OCI-LY1 (cell line): ENCODE measurements around the gene TMEM256.

Experiments used
- H2AFZ ChIP-seq: fragments of 200-600 bp; sonication (generic), shearing (Covaris generic); 2 replicates; pipeline ENCODE4 v1.6.0; 2014; ENCODE audit warnings: antibody characterized with exemption, mild to moderate bottlenecking, low read length
- H3F3A ChIP-seq: fragments of 200-600 bp; sonication (generic), shearing (Covaris generic); 2 replicates; pipeline ENCODE4 v1.6.0; 2014; ENCODE audit warnings: mild to moderate bottlenecking, antibody characterized with exemption, low read length, moderate library complexity; ENCODE audit not compliant: insufficient read depth
- H3K27ac ChIP-seq: fragments of 200-600 bp; sonication (generic); 2 replicates; pipeline ENCODE4 v1.5.1; 2014; ENCODE audit warnings: low read length, mixed run types, mild to moderate bottlenecking, low read depth; ENCODE audit not compliant: poor library complexity, severe bottlenecking
- H3K27me3 ChIP-seq: fragments of 200-600 bp; sonication (generic); 2 replicates; pipeline ENCODE4 v1.6.0; 2014; ENCODE audit warnings: antibody characterized with exemption, mild to moderate bottlenecking, low read length, moderate library complexity; ENCODE audit not compliant: insufficient read depth
- H3K36me3 ChIP-seq: fragments of 200-600 bp; sonication (generic); 2 replicates; pipeline ENCODE4 v1.6.1; 2014; ENCODE audit warnings: mild to moderate bottlenecking, antibody characterized with exemption, low read length, moderate library complexity, mixed read lengths; ENCODE audit not compliant: insufficient read depth
- H3K4me1 ChIP-seq: fragments of 200-600 bp; sonication (generic); 2 replicates; pipeline ENCODE4 v1.5.1; 2014; ENCODE audit warnings: mild to moderate bottlenecking, low read length, moderate library complexity; ENCODE audit not compliant: insufficient read depth, severe bottlenecking
- H3K4me2 ChIP-seq: fragments of 200-600 bp; sonication (generic), shearing (Covaris generic); 2 replicates; pipeline ENCODE4 v1.6.1; 2014; ENCODE audit warnings: low read length
- H3K4me3 ChIP-seq: fragments of 200-600 bp; sonication (generic); 2 replicates; pipeline ENCODE4 v1.5.1; 2014; ENCODE audit warnings: low read length, low read depth, mild to moderate bottlenecking, mixed read lengths; ENCODE audit not compliant: poor library complexity, severe bottlenecking
- H3K79me2 ChIP-seq: fragments of 200-600 bp; shearing (Covaris generic); 2 replicates; pipeline ENCODE4 v1.6.1; 2016; ENCODE audit warnings: mixed run types, low read length, mixed read lengths; ENCODE audit not compliant: insufficient read depth
- H3K9ac ChIP-seq: fragments of 200-600 bp; sonication (generic), shearing (Covaris generic); 2 replicates; pipeline ENCODE4 v1.6.1; 2014; ENCODE audit warnings: mild to moderate bottlenecking, low read length, mixed read lengths
- H3K9me2 ChIP-seq: fragments of 200-600 bp; sonication (generic), shearing (Covaris generic); 2 replicates; pipeline ENCODE4 v1.6.1; 2014; ENCODE audit warnings: low read depth, mild to moderate bottlenecking, low read length, mixed read lengths
- H3K9me3 ChIP-seq: fragments of 200-600 bp; shearing (Covaris generic); 2 replicates; pipeline ENCODE4 v1.6.1; 2014; ENCODE audit warnings: low read length, mixed read lengths
- H4K20me1 ChIP-seq: fragments of 200-600 bp; sonication (generic), shearing (Covaris generic); 2 replicates; pipeline ENCODE4 v1.6.0; 2016; ENCODE audit warnings: mild to moderate bottlenecking, low read length; ENCODE audit not compliant: insufficient read depth
- EZH2 ChIP-seq: fragments of 200-600 bp; sonication (generic), shearing (Covaris generic); IDR thresholded peaks from 2 replicates; pipeline ENCODE4 v1.8.0; 2017; ENCODE audit warnings: borderline replicate concordance, mixed run types, mild to moderate bottlenecking, antibody characterized with exemption, low read length, moderate library complexity, mixed read lengths
- TF ChIP-seq, protein P1 (sequence below): fragments of 200-600 bp; sonication (generic), shearing (Covaris generic); IDR thresholded peaks from 2 replicates; pipeline ENCODE4 v1.5.1; 2017; ENCODE audit warnings: mild to moderate bottlenecking, antibody characterized with exemption, low read length, moderate library complexity, mixed read lengths

The TMEM256 gene

DNA sequence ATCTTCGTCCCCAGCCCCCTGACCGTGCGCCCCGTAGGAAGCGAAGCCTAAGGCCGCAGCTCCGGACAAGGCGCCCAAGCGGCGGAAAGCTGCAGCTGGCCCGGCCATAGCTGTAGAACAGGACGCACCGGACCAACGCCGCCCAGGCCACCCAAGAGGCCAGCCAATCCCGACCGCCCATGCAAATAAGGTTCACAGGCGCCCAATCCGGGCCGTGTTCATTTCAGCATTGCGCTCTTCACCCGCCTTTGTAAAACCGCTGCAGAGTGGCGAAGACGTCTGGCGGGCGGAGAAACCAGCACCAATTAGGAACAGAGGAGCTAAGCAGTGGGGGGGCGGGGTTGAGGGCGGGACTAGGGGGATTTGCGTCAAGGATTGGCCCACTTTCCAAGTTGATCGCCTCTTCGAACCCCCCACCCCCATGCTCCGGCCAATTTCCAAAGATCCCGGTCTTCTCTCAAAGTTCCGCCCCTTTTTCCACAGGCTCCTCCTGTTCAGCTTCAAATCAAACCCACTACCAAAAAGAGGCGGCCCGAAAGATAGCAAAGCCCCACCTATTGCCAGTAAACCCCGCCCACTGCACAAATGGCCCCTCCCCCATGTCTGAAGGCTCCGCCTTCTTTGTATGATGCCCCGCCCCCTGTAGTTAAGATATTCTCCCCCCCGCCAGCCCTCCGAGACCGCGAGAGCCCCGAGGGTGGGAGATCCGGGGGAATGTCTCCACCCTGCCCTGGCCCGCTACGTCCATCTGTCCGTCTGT is at the start of gene TMEM256:
Gene TMEM256 (minus strand): TSS at position 121 of the 760 bp plus-strand sequence. CDS start 13 bp downstream, at position 108.
- Histone ChIP-seq H3K4me1 (peaks cover 15% of the 10 kb centered on the region), H4K20me1 (no peaks in the 10 kb centered on the region), H3K9me2 (no peaks in the 10 kb centered on the region), H3K9ac (peak within 1 kb of the TSS; percentile 78), H3K4me2 (peak within 1 kb of the TSS; percentile 85), H3K9me3 (no peaks in the 10 kb centered on the region), H3K27ac (no peak within 1 kb of the TSS), H3F3A (0 out of 2 replicates have a peak, but pooled peaks cover 3% of the 10 kb centered on the region), H3K27me3 (peaks cover 9% of the 10 kb centered on the region), H3K36me3 (no peaks in the 10 kb centered on the region), H2AFZ (no peak within 1 kb of the TSS), H3K79me2 (no peaks in the 10 kb centered on the region), H3K4me3 (peak within 1 kb of the TSS; percentile 77)
- TF ChIP-seq, protein P1, sequence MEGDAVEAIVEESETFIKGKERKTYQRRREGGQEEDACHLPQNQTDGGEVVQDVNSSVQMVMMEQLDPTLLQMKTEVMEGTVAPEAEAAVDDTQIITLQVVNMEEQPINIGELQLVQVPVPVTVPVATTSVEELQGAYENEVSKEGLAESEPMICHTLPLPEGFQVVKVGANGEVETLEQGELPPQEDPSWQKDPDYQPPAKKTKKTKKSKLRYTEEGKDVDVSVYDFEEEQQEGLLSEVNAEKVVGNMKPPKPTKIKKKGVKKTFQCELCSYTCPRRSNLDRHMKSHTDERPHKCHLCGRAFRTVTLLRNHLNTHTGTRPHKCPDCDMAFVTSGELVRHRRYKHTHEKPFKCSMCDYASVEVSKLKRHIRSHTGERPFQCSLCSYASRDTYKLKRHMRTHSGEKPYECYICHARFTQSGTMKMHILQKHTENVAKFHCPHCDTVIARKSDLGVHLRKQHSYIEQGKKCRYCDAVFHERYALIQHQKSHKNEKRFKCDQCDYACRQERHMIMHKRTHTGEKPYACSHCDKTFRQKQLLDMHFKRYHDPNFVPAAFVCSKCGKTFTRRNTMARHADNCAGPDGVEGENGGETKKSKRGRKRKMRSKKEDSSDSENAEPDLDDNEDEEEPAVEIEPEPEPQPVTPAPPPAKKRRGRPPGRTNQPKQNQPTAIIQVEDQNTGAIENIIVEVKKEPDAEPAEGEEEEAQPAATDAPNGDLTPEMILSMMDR: no peak
- no peak for TF ChIP-seq EZH2

DNA sequence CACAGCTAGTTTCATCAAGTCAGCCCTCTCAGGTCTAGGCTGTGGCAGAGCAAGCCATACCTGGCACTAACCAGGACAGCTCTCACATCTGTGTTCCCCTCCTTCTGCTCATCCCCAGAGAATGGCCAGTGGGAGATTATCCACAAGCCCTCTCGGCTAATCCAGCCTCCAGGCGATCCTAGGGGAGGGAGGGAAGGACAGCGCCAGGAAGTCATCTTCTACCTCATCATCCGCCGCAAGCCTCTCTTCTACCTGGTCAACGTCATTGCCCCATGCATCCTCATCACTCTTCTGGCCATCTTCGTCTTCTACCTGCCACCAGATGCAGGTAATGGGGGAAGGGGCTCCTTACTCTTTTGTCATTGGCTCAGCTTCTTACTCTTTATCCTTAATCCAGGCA is 44.6 kb upstream of the TMEM256 start:
- Histone ChIP-seq H3K27ac (no peak overlapping the region), H3K36me3 (no peaks in the 10 kb centered on the region), H3K79me2 (no peaks in the 10 kb centered on the region), H3F3A (no peaks in the 10 kb centered on the region), H4K20me1 (no peaks in the 10 kb centered on the region), H3K9me3 (no peaks in the 10 kb centered on the region), H3K27me3 (peaks cover 8% of the 10 kb centered on the region; the same call in 1 of the 2 replicates), H3K9ac (no peak overlapping the region), H3K9me2 (no peaks in the 10 kb centered on the region), H2AFZ (no peak overlapping the region), H3K4me1 (peaks cover 12% of the 10 kb centered on the region), H3K4me2 (no peak overlapping the region), H3K4me3 (no peak overlapping the region)
- TF ChIP-seq, protein P1: no peak
- no peak for TF ChIP-seq EZH2

DNA sequence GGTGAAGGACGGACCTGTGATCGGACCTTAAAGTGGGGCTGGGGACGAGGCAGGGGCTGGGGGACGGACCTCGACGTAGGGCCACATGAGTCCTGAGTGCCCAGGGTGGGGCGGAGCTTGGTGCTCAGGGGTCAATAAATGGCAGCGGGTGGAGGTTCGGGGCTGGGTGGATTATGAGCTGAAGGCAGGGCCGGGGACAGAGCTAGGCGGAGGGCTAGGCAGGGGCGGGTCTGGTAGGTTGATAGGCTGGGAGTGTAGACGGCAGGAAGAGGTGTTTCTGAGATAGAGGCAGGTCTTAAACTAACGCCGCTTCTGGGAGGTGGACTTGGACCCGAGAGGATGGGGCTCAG is 41.7 kb upstream of the TMEM256 start:
- TF ChIP-seq, protein P1: no peak
- TF ChIP-seq EZH2: no peak
- no peak overlapping the region; the same call in 1 of the 2 replicates for H3K9ac ChIP-seq
- peaks cover 15% of the 10 kb centered on the region for H3K4me1 ChIP-seq
- H2AFZ ChIP-seq: no peak overlapping the region
- no peaks in the 10 kb centered on the region for H3K36me3 ChIP-seq
- no peaks in the 10 kb centered on the region for H4K20me1 ChIP-seq
- H3K27me3 ChIP-seq: peaks cover 10% of the 10 kb centered on the region; the same call in 1 of the 2 replicates
- H3K9me2 ChIP-seq: no peaks in the 10 kb centered on the region
- peak overlapping the region; percentile 50 for H3K4me3 ChIP-seq
- H3K4me2 ChIP-seq: peak overlapping the region; percentile 69
- no peaks in the 10 kb centered on the region for H3K79me2 ChIP-seq
- H3K9me3 ChIP-seq: no peaks in the 10 kb centered on the region
- H3F3A ChIP-seq: no peaks in the 10 kb centered on the region
- no peak overlapping the region for H3K27ac ChIP-seq
